ENCODE data around the gene IREB2. TPM values are rescaled to one million over a fixed set of nuclear protein-coding genes. Genes with fewer than 3 reads are reported as not detected.
"Not testable (repeated sequence)": the region's sequence is repeated elsewhere in the genome, so short reads cannot be mapped to it uniquely, and the experiment has no call there.

The IREB2 gene
- total and polyA plus RNA-seq, 12 donors, result 11.8 to 148 (median 86.7) TPM

GRCh38 chr15:78538358-78538757 lies 100.3 kb downstream of the IREB2 start:
- intact Hi-C loops (cut with DNase I), result no loop called here
- no peak overlapping the region for H3K4me3 ChIP-seq
- H3K36me3 ChIP-seq (replicated peaks in 1 of 2), result peaks cover 0 to 12% of the 10 kb centered on the region in 2 donors
- H3K27me3 ChIP-seq, result no peaks in the 10 kb centered on the region
- WGBS, 4 donors, result 80 to 90% (median 85%) methylated on average over 1 of the region's 1 CpG
- no peaks in the 10 kb centered on the region for H3K9me3 ChIP-seq (replicated peaks in 1 of 3)
- H3K4me1 ChIP-seq (replicated peaks in 1 of 2), result peaks cover 7 to 26% of the 10 kb centered on the region in 2 donors
- TF ChIP-seq POLR2A (IDR thresholded peaks at IDR 0.05) (no peak), CTCF (IDR thresholded peaks at IDR 0.05) (no peak)
- no peak for DNase-seq
- no peak overlapping the region for H3K27ac ChIP-seq

- H3K27ac ChIP-seq, result peak overlapping the region; percentile 26 to 95 (median 95)
- H3K9me3 ChIP-seq (replicated peaks in 1 of 3); intact Hi-C loops (cut with DNase I); H3K27me3 ChIP-seq: not testable (repeated sequence)
- peaks cover 7 to 29% of the 10 kb centered on the region in 2 donors for H3K4me1 ChIP-seq (replicated peaks in 1 of 2)
- peak in 3 of 7 donors; percentile 4 to 21 (median 8) for DNase-seq
- WGBS, 4 donors, result 67 to 73% (median 72%) methylated on average over 18 of the region's 18 CpGs
- H3K36me3 ChIP-seq (replicated peaks in 1 of 2), result peaks cover 0 to 24% of the 10 kb centered on the region in 2 donors
- H3K4me3 ChIP-seq, result peak overlapping the region; percentile 9 to 90 (median 78)
Measured at GRCh38 chr15:78539464-78540140, 101.6 kb downstream of the IREB2 start.

- intact Hi-C loops (cut with DNase I), result no loop called here
- peak; percentile 91 to 96 (median 94) for DNase-seq
- Histone ChIP-seq H3K4me3 (peak within 1 kb of the TSS; percentile 9 to 90 (median 78)), H3K4me1 (replicated peaks in 1 of 2) (peaks cover 7 to 29% of the 10 kb centered on the region in 2 donors), H3K36me3 (replicated peaks in 1 of 2) (peaks cover 0 to 31% of the 10 kb centered on the region in 2 donors), H3K27ac (peak within 1 kb of the TSS; percentile 26 to 95 (median 95)), H3K9me3 (replicated peaks in 1 of 3) (no peaks in the 10 kb centered on the region), H3K27me3 (no peaks in the 10 kb centered on the region)
- TF ChIP-seq CTCF (IDR thresholded peaks at IDR 0.05) (no peak), POLR2A (IDR thresholded peaks at IDR 0.05) (peak; percentile 37 to 74)
- 0 to 2% (median 1%) methylated on average over 26 to 56 of the region's 56 CpGs for WGBS, 4 donors
Measured at GRCh38 chr15:78540141-78540870, 102.3 kb downstream of the IREB2 start, which contains the start of gene PSMA4. Gene PSMA4 (plus strand): TSS chr15:78540444. CDS start chr15:78541928, 1,484 bp downstream.

- no peak for TF ChIP-seq POLR2A (IDR thresholded peaks at IDR 0.05)
- TF ChIP-seq CTCF (IDR thresholded peaks at IDR 0.05), result no peak
- Histone ChIP-seq H3K9me3 (replicated peaks in 1 of 3) (no peaks in the 10 kb centered on the region), H3K27me3 (no peaks in the 10 kb centered on the region), H3K4me3 (peak overlapping the region; percentile 0 to 90 (median 78)), H3K4me1 (replicated peaks in 1 of 2) (peaks cover 7 to 29% of the 10 kb centered on the region in 2 donors), H3K36me3 (replicated peaks in 1 of 2) (peaks cover 0 to 39% of the 10 kb centered on the region in 2 donors), H3K27ac (peak overlapping the region in 4 of 5 donors; percentile 94 to 95 (median 95))
- intact Hi-C loops (cut with DNase I), result no loop called here
- DNase-seq, result no peak
- WGBS, 4 donors, result 3 to 5% (median 3%) methylated on average over 11 to 17 of the region's 17 CpGs
Measured at GRCh38 chr15:78540871-78541743, 103.1 kb downstream of the IREB2 start.

Data from adrenal gland (tissue), 12 donors.